ENCODE data around the gene DAB1. TPM values are rescaled to one million over a fixed set of nuclear protein-coding genes. Genes with fewer than 3 reads are reported as not detected.

Gene DAB1
- total RNA-seq, 1 donor from 2014 or later, result 1.6 TPM

DNA sequence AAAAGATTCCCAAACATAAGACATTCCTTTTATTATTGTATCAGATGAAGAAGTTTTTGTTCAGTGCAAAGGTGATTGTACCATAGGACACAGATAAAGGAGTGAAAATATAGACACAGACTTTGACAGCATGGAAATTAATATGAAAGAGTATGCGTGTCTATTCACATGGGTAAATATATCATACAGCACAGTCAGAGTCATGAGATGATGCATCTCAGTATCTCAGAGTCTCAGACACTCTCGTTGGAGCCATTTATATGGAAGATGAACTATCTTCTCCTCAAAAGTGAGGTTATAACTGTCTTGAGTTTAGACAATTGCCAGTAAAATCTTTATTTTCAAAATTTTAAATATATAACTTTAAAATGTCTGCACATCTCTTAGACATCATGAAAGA lies 299.7 kb downstream of the DAB1 start:
- H4K20me1 ChIP-seq (ENCODE audit: insufficient read depth, low read length), result no peaks in the 10 kb centered on the region
- TF ChIP-seq, protein P1, sequence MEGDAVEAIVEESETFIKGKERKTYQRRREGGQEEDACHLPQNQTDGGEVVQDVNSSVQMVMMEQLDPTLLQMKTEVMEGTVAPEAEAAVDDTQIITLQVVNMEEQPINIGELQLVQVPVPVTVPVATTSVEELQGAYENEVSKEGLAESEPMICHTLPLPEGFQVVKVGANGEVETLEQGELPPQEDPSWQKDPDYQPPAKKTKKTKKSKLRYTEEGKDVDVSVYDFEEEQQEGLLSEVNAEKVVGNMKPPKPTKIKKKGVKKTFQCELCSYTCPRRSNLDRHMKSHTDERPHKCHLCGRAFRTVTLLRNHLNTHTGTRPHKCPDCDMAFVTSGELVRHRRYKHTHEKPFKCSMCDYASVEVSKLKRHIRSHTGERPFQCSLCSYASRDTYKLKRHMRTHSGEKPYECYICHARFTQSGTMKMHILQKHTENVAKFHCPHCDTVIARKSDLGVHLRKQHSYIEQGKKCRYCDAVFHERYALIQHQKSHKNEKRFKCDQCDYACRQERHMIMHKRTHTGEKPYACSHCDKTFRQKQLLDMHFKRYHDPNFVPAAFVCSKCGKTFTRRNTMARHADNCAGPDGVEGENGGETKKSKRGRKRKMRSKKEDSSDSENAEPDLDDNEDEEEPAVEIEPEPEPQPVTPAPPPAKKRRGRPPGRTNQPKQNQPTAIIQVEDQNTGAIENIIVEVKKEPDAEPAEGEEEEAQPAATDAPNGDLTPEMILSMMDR (IDR thresholded peaks at IDR 0.05; ENCODE audit: insufficient read depth, low read depth, low read length), result no peak
- TF ChIP-seq EZH2 (IDR thresholded peaks at IDR 0.05; ENCODE audit: insufficient read depth, low read length), result no peak
- H3K9me3 Mint-ChIP-seq (ENCODE audit: unreplicated experiment), result no peaks in the 10 kb centered on the region
- peaks cover 4% of the 10 kb centered on the region for H3K4me1 ChIP-seq (ENCODE audit: insufficient read depth, low read length)
- DNase-seq (ENCODE audit: low read depth) (no peak), FAIRE-seq (no peak)
- H3K27me3 Mint-ChIP-seq (ENCODE audit: low read depth, unreplicated experiment), result peaks cover 5% of the 10 kb centered on the region
- H3K4me3 ChIP-seq (ENCODE audit: insufficient read depth, low read depth, low read length), result no peak overlapping the region
- H3K4me2 ChIP-seq (ENCODE audit: low read length), result no peak overlapping the region
- H3K36me3 ChIP-seq (ENCODE audit: insufficient read depth, low read length), result no peaks in the 10 kb centered on the region
- no peak overlapping the region for H3K27ac Mint-ChIP-seq (ENCODE audit: unreplicated experiment)
- H3K79me2 ChIP-seq (ENCODE audit: insufficient read depth, low read length), result no peaks in the 10 kb centered on the region
- H3K9me3 ChIP-seq (ENCODE audit: insufficient read depth, low read depth, low read length), result no peaks in the 10 kb centered on the region
- peaks cover 1% of the 10 kb centered on the region for H3K36me3 Mint-ChIP-seq (ENCODE audit: low read depth, unreplicated experiment)
- H3K27me3 ChIP-seq (ENCODE audit: insufficient read depth, low read length), result no peaks in the 10 kb centered on the region
- H3K4me1 Mint-ChIP-seq (ENCODE audit: low read depth, unreplicated experiment), result peaks cover 9% of the 10 kb centered on the region
- H3K9ac ChIP-seq (ENCODE audit: low read length), result no peak overlapping the region
- no peak overlapping the region for H2AFZ ChIP-seq (ENCODE audit: low read depth, low read length)
- H3K4me3 Mint-ChIP-seq (ENCODE audit: unreplicated experiment), result no peak overlapping the region
- H3K27ac ChIP-seq (ENCODE audit: low read depth, low read length), result no peak overlapping the region

- Mint-ChIP-seq H3K9me3 (ENCODE audit: unreplicated experiment) (no peaks in the 10 kb centered on the region), H3K4me3 (ENCODE audit: unreplicated experiment) (no peak overlapping the region), H3K27ac (ENCODE audit: unreplicated experiment) (no peak overlapping the region), H3K4me1 (ENCODE audit: low read depth, unreplicated experiment) (peaks cover 9% of the 10 kb centered on the region), H3K27me3 (ENCODE audit: low read depth, unreplicated experiment) (peaks cover 5% of the 10 kb centered on the region), H3K36me3 (ENCODE audit: low read depth, unreplicated experiment) (peaks cover 1% of the 10 kb centered on the region)
- H3K27ac ChIP-seq (ENCODE audit: low read depth, low read length), result no peak overlapping the region
- FAIRE-seq (no peak), DNase-seq (ENCODE audit: low read depth) (no peak)
- H3K36me3 ChIP-seq (ENCODE audit: insufficient read depth, low read length), result no peaks in the 10 kb centered on the region
- no peaks in the 10 kb centered on the region for H3K79me2 ChIP-seq (ENCODE audit: insufficient read depth, low read length)
- no peaks in the 10 kb centered on the region for H3K9me3 ChIP-seq (ENCODE audit: insufficient read depth, low read depth, low read length)
- no peak overlapping the region for H2AFZ ChIP-seq (ENCODE audit: low read depth, low read length)
- no peak overlapping the region for H3K9ac ChIP-seq (ENCODE audit: low read length)
- no peak overlapping the region for H3K4me3 ChIP-seq (ENCODE audit: insufficient read depth, low read depth, low read length)
- TF ChIP-seq EZH2 (IDR thresholded peaks at IDR 0.05; ENCODE audit: insufficient read depth, low read length), result no peak
- TF ChIP-seq, protein P1 (IDR thresholded peaks at IDR 0.05; ENCODE audit: insufficient read depth, low read depth, low read length), result no peak
- H3K27me3 ChIP-seq (ENCODE audit: insufficient read depth, low read length), result no peaks in the 10 kb centered on the region
- H3K4me1 ChIP-seq (ENCODE audit: insufficient read depth, low read length), result peaks cover 4% of the 10 kb centered on the region
- no peak overlapping the region for H3K4me2 ChIP-seq (ENCODE audit: low read length)
- no peaks in the 10 kb centered on the region for H4K20me1 ChIP-seq (ENCODE audit: insufficient read depth, low read length)
Measured at GRCh38 chr1:57122031-57122430, 301.8 kb downstream of the DAB1 start.

DNA sequence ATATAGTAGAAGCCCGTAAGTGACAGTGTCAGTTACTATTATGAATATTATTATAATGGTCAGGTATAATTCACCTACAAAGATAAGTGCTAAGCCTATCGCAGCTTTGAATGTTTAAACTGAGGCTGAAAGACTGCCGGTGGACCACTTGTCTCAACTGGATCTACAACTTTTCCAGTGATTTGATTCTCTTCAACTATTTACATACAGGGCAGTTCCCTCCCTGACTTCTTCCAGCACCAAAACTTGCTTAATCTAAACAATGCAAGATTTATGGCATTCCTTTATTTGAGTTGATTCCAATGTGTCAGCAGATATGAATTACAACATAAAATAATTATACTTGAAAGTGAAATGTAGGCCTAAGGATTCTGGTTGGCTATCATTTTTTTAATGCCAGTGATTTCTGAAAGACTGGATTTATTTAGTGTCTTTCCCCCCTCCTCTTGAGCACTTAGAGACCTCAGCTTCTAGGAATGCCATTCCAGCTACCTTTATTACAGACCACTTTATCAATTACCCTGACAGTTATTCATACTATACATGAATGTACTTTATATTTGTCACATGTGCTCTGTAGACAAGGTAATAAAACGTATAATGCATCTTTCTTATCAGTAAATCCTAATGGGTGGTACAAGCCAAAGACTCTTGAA lies 304.8 kb downstream of the DAB1 start:
- Histone ChIP-seq H3K27me3 (ENCODE audit: insufficient read depth, low read length) (no peaks in the 10 kb centered on the region), H2AFZ (ENCODE audit: low read depth, low read length) (no peak overlapping the region), H3K27ac (ENCODE audit: low read depth, low read length) (no peak overlapping the region), H3K4me1 (ENCODE audit: insufficient read depth, low read length) (no peaks in the 10 kb centered on the region), H3K36me3 (ENCODE audit: insufficient read depth, low read length) (no peaks in the 10 kb centered on the region), H4K20me1 (ENCODE audit: insufficient read depth, low read length) (no peaks in the 10 kb centered on the region), H3K79me2 (ENCODE audit: insufficient read depth, low read length) (no peaks in the 10 kb centered on the region), H3K9me3 (ENCODE audit: insufficient read depth, low read depth, low read length) (no peaks in the 10 kb centered on the region), H3K9ac (ENCODE audit: low read length) (no peak overlapping the region), H3K4me3 (ENCODE audit: insufficient read depth, low read depth, low read length) (no peak overlapping the region), H3K4me2 (ENCODE audit: low read length) (no peak overlapping the region)
- no peaks in the 10 kb centered on the region for H3K36me3 Mint-ChIP-seq (ENCODE audit: low read depth, unreplicated experiment)
- no peak for FAIRE-seq
- no peaks in the 10 kb centered on the region for H3K9me3 Mint-ChIP-seq (ENCODE audit: unreplicated experiment)
- no peak overlapping the region for H3K4me3 Mint-ChIP-seq (ENCODE audit: unreplicated experiment)
- peaks cover 5% of the 10 kb centered on the region for H3K27me3 Mint-ChIP-seq (ENCODE audit: low read depth, unreplicated experiment)
- TF ChIP-seq, protein P1 (IDR thresholded peaks at IDR 0.05; ENCODE audit: insufficient read depth, low read depth, low read length), result no peak
- TF ChIP-seq EZH2 (IDR thresholded peaks at IDR 0.05; ENCODE audit: insufficient read depth, low read length), result no peak
- no peak for DNase-seq (ENCODE audit: low read depth)
- H3K4me1 Mint-ChIP-seq (ENCODE audit: low read depth, unreplicated experiment), result peaks cover 3% of the 10 kb centered on the region
- H3K27ac Mint-ChIP-seq (ENCODE audit: unreplicated experiment), result no peak overlapping the region

Measured in astrocyte (in vitro differentiated cells and primary cell).